BLaER1 (cell line): Measurements from ENCODE around the gene CNBP.
"Not testable (repeated sequence)": the region's sequence is repeated elsewhere in the genome, so short reads cannot be mapped to it uniquely, and the experiment has no call there.

Experiments
- H3K27ac ChIP-seq: shearing (Covaris generic); formaldehyde crosslinking; 2 replicates; pipeline ENCODE4 v1.8.1; 2022
- H3K27me3 ChIP-seq: shearing (Covaris generic); formaldehyde crosslinking; 2 replicates; pipeline ENCODE4 v1.8.1; 2022
- H3K36me3 ChIP-seq: shearing (Covaris generic); formaldehyde crosslinking; 2 replicates; pipeline ENCODE4 v1.8.1; 2022
- H3K4me1 ChIP-seq: shearing (Covaris generic); formaldehyde crosslinking; 2 replicates; pipeline ENCODE4 v1.8.1; 2022
- H3K4me2 ChIP-seq: shearing (Covaris generic); formaldehyde crosslinking; 2 replicates; pipeline ENCODE4 v1.8.1; 2022
- H3K4me3 ChIP-seq: shearing (Covaris generic); formaldehyde crosslinking; 2 replicates; pipeline ENCODE4 v1.8.1; 2022
- H3K9ac ChIP-seq: shearing (Covaris generic); formaldehyde crosslinking; 2 replicates; pipeline ENCODE4 v1.8.1; 2022
- H3K9me3 ChIP-seq: shearing (Covaris generic); formaldehyde crosslinking; 2 replicates; pipeline ENCODE4 v1.8.1; 2022
- H4K20me1 ChIP-seq: shearing (Covaris generic); formaldehyde crosslinking; 2 replicates; pipeline ENCODE4 v1.8.1; 2022
- Cebpa-rat ChIP-seq: shearing (Covaris generic); IDR thresholded peaks from 2 replicates; pipeline ENCODE4 v1.8.1; 2022

CNBP gene

GRCh38 chr3:129164500-129164899, 19.2 kb downstream of the CNBP start:
- Histone ChIP-seq H3K9me3 (no peaks in the 10 kb centered on the region), H3K4me2 (no peak overlapping the region), H3K4me3 (no peak overlapping the region), H3K4me1 (peaks cover 23% of the 10 kb centered on the region), H3K27ac (no peak overlapping the region), H3K9ac (no peak overlapping the region), H3K36me3 (peaks cover 49% of the 10 kb centered on the region), H3K27me3 (no peaks in the 10 kb centered on the region), H4K20me1 (peaks cover 65% of the 10 kb centered on the region)
- peak; percentile 12; the same call in 1 of the 2 replicates for TF ChIP-seq Cebpa-rat

DNA sequence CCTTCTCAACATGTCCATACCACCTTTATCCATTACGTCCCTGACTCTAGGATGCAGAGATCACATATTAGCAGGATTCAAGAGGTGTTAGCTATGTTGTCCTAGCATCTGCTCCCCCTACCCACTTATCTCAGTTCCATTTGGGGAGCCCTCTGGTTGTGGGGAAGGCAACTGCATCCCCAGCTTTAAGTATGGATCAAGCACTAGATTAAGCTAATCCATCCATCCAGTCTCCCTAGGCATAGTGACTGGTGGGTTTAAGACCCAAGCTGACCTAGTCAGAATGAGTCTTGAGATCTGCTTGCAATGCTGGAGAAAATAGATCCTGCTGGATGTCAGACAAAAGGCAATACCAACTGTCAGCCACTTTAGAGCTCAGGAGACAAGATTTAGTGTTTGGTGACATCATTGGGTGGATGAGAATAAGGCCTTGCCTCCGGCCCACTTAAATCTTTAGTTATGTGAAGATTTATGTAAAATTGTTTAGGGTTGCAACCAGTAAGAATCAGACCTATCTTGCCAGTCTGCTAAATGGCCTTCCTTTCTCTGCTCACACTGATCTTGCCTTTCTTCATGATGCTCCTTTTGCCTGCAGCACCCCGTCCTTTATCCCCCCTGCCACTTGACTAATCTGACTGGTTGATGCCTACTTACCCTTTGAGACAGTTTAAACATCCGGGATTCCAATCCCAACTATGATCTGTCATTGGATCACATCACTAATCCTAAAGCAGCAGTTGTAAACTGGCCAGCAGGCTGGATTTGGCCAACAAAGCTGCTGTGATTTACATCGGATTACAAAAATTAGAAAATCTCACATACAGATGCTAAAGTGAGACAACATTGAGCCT, 20.7 kb downstream of the CNBP start:
- Histone ChIP-seq H3K27me3 (no peaks in the 10 kb centered on the region), H3K9me3 (no peaks in the 10 kb centered on the region), H3K4me3 (peak overlapping the region; percentile 91), H3K36me3 (peaks cover 47% of the 10 kb centered on the region), H3K4me2 (peak overlapping the region; percentile 87), H3K27ac (no peak overlapping the region), H4K20me1 (peaks cover 65% of the 10 kb centered on the region), H3K4me1 (peaks cover 30% of the 10 kb centered on the region), H3K9ac (peak overlapping the region; percentile 96)
- TF ChIP-seq Cebpa-rat = no peak

GRCh38 chr3:129161860-129162271, 21.8 kb downstream of the CNBP start:
- Histone ChIP-seq H3K4me2 (peak overlapping the region; percentile 87), H3K9ac (peak overlapping the region; percentile 96), H3K27me3 (no peaks in the 10 kb centered on the region), H3K9me3 (no peaks in the 10 kb centered on the region), H3K4me1 (peaks cover 30% of the 10 kb centered on the region), H4K20me1 (peaks cover 55% of the 10 kb centered on the region), H3K27ac (peak overlapping the region; percentile 97), H3K36me3 (peaks cover 47% of the 10 kb centered on the region), H3K4me3 (peak overlapping the region; percentile 91)
- no peak for TF ChIP-seq Cebpa-rat

- Histone ChIP-seq H4K20me1 (peaks cover 48% of the 10 kb centered on the region), H3K4me1 (peaks cover 30% of the 10 kb centered on the region), H3K4me3 (peak within 1 kb of the TSS; percentile 91), H3K27me3 (no peaks in the 10 kb centered on the region), H3K9ac (peak within 1 kb of the TSS; percentile 96), H3K36me3 (peaks cover 47% of the 10 kb centered on the region), H3K27ac (peak within 1 kb of the TSS; percentile 97), H3K4me2 (peak within 1 kb of the TSS; percentile 92), H3K9me3 (no peaks in the 10 kb centered on the region)
- TF ChIP-seq Cebpa-rat = no peak
Observed at GRCh38 chr3:129160891-129161859, 22.5 kb downstream of the CNBP start, which contains the start of gene ISY1. ISY1 (minus strand) TSS chr3:129161063; CDS start chr3:129160975, 88 bp downstream.

DNA sequence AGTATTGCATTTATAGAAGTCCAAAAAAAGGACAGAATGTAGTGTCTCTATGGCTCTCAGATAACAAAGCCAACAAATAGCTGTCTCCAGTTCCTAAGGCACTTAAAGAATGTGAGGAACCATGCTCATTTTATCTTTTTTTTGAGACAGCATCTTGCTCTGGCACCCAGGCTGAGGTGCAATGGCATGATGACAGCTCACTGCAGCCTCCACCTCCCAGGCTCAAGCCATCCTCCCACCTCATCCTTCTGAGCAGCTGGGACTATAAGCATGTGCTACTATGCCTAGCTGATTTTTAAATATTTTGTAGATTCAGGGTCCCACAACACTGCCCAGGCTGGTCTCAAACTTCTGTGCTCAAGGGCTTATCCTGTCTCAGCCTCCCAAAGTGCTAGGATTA, 38.9 kb downstream of the CNBP start:
- Histone ChIP-seq H3K27ac (no peak overlapping the region), H3K27me3 (no peaks in the 10 kb centered on the region), H4K20me1 (no peaks in the 10 kb centered on the region), H3K4me3 (no peak overlapping the region), H3K36me3 (peaks cover 92% of the 10 kb centered on the region), H3K9ac (no peak overlapping the region), H3K4me1 (no peaks in the 10 kb centered on the region), H3K4me2 (no peak overlapping the region), H3K9me3 (no peaks in the 10 kb centered on the region)
- TF ChIP-seq Cebpa-rat = no peak

DNA sequence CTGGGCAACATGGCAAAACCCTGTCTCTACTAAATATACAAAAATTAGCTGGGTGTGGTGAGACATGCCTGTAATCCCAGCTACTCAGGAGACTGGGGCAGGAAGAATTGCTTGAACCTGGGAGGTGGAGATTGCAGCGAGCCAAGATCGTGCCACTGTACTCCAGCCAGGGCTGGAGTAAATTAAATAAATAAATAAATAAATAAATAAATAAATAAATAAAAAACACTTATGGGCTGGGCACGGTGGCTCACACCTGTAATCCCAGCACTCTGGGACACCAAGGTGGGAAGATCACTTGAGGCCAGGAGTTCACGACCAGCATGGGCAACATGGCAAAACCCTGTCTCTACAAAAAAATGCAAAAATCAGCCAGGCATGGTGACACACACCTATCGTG, 42.7 kb downstream of the CNBP start:
- H3K27me3 ChIP-seq, H3K27ac ChIP-seq, H3K9me3 ChIP-seq, H3K4me2 ChIP-seq, H3K4me1 ChIP-seq, H4K20me1 ChIP-seq, H3K9ac ChIP-seq, H3K4me3 ChIP-seq: not testable (repeated sequence)
- H3K36me3 ChIP-seq = peaks cover 94% of the 10 kb centered on the region

GRCh38 chr3:129139911-129140310, 43.8 kb downstream of the CNBP start:
- Histone ChIP-seq H3K4me1 (no peaks in the 10 kb centered on the region), H4K20me1 (no peaks in the 10 kb centered on the region), H3K9ac (no peak overlapping the region), H3K9me3 (no peaks in the 10 kb centered on the region), H3K4me3 (no peak overlapping the region), H3K4me2 (no peak overlapping the region), H3K27me3 (no peaks in the 10 kb centered on the region), H3K36me3 (peaks cover 95% of the 10 kb centered on the region), H3K27ac (no peak overlapping the region)
- TF ChIP-seq Cebpa-rat = no peak

DNA sequence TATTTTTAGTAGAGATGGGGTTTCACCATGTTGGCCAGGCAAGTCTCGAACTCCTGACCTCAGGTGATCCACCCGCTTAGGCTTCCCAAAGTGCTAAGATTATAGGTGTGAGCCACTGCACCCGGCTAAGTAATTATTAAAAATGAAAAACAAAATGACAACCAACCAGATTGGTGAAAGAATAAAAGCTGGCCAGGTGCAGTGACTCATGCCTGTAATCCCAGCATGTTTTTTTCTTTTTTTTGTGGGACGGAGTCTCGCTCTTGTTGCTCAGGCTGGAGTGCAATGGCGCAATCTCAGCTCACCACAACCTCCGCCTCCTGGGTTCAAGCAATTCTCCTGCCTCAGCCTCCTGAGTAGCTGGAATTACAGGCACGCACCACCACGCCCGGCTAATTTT, 47.4 kb downstream of the CNBP start:
- not testable (repeated sequence) for H3K4me3 ChIP-seq, H3K9me3 ChIP-seq, H3K4me1 ChIP-seq, H3K9ac ChIP-seq, H4K20me1 ChIP-seq, H3K27ac ChIP-seq, H3K27me3 ChIP-seq, H3K4me2 ChIP-seq
- H3K36me3 ChIP-seq = peaks cover 100% of the 10 kb centered on the region

DNA sequence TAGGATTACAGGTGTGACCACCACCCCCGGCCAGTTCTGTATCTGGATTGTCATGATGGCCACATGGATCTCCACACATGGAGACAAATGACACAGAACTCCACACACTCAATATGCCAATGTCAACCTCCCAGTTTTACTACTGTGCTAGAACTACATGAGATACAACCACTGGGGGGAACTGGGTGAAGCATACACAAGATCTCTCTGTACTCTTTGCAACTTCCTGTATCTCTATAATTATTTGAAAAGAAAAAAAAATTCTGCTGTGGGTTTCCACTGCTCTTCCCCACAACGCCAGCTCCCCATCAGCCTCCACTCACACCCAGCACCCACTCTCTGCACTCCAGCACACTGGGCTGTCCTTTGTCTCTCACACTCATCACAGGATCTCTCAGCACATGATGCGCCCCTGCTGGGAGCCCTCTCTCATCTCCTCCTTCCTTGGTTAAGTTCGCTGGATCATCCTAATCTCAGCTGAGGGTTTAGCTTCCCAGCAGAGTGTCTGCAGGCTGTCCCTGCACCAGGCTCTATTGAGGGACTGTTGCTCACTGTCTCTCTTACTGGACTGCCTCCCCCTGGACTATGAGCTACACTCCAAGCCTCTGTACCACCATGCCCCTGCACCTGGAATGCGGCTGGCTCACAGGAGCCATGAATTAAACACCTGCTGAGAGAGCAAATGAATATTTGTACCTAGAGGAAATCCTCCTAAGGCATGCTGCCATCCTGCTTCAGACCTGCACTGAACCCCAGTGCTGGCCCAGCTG, 51.4 kb downstream of the CNBP start:
- no peak for TF ChIP-seq Cebpa-rat
- Histone ChIP-seq H3K4me1 (peaks cover 17% of the 10 kb centered on the region), H3K36me3 (peaks cover 98% of the 10 kb centered on the region), H3K27me3 (no peaks in the 10 kb centered on the region), H4K20me1 (peaks cover 17% of the 10 kb centered on the region), H3K27ac (no peak overlapping the region), H3K9ac (no peak overlapping the region), H3K9me3 (no peaks in the 10 kb centered on the region), H3K4me2 (no peak overlapping the region), H3K4me3 (no peak overlapping the region)
